ENCODE data around the gene KCNK17.

GRCh38 chr6:39335780-39336545, 21.7 kb upstream of the KCNK17 start:
- TF ChIP-seq, protein P1, sequence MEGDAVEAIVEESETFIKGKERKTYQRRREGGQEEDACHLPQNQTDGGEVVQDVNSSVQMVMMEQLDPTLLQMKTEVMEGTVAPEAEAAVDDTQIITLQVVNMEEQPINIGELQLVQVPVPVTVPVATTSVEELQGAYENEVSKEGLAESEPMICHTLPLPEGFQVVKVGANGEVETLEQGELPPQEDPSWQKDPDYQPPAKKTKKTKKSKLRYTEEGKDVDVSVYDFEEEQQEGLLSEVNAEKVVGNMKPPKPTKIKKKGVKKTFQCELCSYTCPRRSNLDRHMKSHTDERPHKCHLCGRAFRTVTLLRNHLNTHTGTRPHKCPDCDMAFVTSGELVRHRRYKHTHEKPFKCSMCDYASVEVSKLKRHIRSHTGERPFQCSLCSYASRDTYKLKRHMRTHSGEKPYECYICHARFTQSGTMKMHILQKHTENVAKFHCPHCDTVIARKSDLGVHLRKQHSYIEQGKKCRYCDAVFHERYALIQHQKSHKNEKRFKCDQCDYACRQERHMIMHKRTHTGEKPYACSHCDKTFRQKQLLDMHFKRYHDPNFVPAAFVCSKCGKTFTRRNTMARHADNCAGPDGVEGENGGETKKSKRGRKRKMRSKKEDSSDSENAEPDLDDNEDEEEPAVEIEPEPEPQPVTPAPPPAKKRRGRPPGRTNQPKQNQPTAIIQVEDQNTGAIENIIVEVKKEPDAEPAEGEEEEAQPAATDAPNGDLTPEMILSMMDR (IDR thresholded peaks at IDR 0.05) = no peak
- TF ChIP-seq ZFX (IDR thresholded peaks at IDR 0.05; ENCODE audit: borderline replicate concordance) = no peak
